Colonic mucosa (tissue), 4 donors: ENCODE results near the gene GNAZ. TPM values are rescaled to one million over a fixed set of nuclear protein-coding genes. Genes with fewer than 3 reads are reported as not detected.

Experiments used
- DNase-seq: peaks from one replicate; pipeline ENCODE4 v3.0.0-alpha.2; 2020
- H3K27ac ChIP-seq: fragments of 200-600 bp; one replicate; pipeline ENCODE4 v1.8.0; 2021
- H3K27me3 ChIP-seq: fragments of 200-600 bp; one replicate; pipeline ENCODE4 v1.8.0; 2021
- H3K36me3 ChIP-seq: fragments of 200-600 bp; one replicate; pipeline ENCODE4 v1.8.0; 2021
- H3K4me1 ChIP-seq: fragments of 200-600 bp; one replicate; pipeline ENCODE4 v1.8.0; 2021; ENCODE audit warnings: mild to moderate bottlenecking
- H3K4me3 ChIP-seq: fragments of 200-600 bp; one replicate; pipeline ENCODE4 v1.8.0; 2021
- H3K9ac ChIP-seq, 2 donors: one replicate each; pipeline ENCODE4 v1.7.0; 2013; ENCODE audit warnings: control low read depth in 2 of 2, low read depth in 2 of 2, low read length in 2 of 2
- H3K9me3 ChIP-seq: fragments of 200-600 bp; one replicate; pipeline ENCODE4 v1.8.0; 2021
- intact Hi-C: fragments of 100-400 bp; cut with DNase I; formaldehyde crosslinking; loops from one replicate; pipeline ENCODE4 v1.14.1; 2022
- total RNA-seq, 2 donors: library from RNA; stranded (reverse); fragmentation: NEBNext Ultra II Directional in 1 of 2; extraction: Animal tissue kit (Norgen Biotek cat#: 25700) in 1 of 2; gene quantifications; one replicate each; pipeline ENCODE4 v1.2.1, GENCODE V29; 2021
- TF ChIP-seq, protein P1 (sequence below): fragments of 200-600 bp; IDR thresholded peaks from one replicate; pipeline ENCODE4 v1.8.0; 2022; ENCODE audit warnings: antibody characterized with exemption, mild to moderate bottlenecking
- donor health status: healthy.
- donor health status: DM: no; HTN: no; CAD: no.
- donor health status: DM: no; HTN: no; CAD: no.

GNAZ gene
- total RNA-seq, 2 donors from 2014 or later: 1.2 to 2.5 TPM

GRCh38 chr22:23053051-23053707, 17.1 kb upstream of the GNAZ start:
- intact Hi-C loops: no loop called here
- DNase-seq: no peak
- no peaks in the 10 kb centered on the region for H3K27me3 ChIP-seq

GRCh38 chr22:23053912-23054530, 16.3 kb upstream of the GNAZ start:
- TF ChIP-seq, protein P1, sequence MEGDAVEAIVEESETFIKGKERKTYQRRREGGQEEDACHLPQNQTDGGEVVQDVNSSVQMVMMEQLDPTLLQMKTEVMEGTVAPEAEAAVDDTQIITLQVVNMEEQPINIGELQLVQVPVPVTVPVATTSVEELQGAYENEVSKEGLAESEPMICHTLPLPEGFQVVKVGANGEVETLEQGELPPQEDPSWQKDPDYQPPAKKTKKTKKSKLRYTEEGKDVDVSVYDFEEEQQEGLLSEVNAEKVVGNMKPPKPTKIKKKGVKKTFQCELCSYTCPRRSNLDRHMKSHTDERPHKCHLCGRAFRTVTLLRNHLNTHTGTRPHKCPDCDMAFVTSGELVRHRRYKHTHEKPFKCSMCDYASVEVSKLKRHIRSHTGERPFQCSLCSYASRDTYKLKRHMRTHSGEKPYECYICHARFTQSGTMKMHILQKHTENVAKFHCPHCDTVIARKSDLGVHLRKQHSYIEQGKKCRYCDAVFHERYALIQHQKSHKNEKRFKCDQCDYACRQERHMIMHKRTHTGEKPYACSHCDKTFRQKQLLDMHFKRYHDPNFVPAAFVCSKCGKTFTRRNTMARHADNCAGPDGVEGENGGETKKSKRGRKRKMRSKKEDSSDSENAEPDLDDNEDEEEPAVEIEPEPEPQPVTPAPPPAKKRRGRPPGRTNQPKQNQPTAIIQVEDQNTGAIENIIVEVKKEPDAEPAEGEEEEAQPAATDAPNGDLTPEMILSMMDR: no peak
- no peaks in the 10 kb centered on the region for H3K4me1 ChIP-seq
- no peaks in the 10 kb centered on the region for H3K36me3 ChIP-seq
- no peaks in the 10 kb centered on the region for H3K9me3 ChIP-seq
- H3K27ac ChIP-seq: no peak overlapping the region
- no peak overlapping the region for H3K9ac ChIP-seq
- H3K27me3 ChIP-seq: no peaks in the 10 kb centered on the region
- DNase-seq: no peak
- H3K4me3 ChIP-seq: no peak overlapping the region
- intact Hi-C loops: no loop called here

More at GRCh38 chr22:23053051-23053707, 17.1 kb upstream of the GNAZ start:
- Histone ChIP-seq H3K9me3 (no peaks in the 10 kb centered on the region), H3K36me3 (no peaks in the 10 kb centered on the region), H3K27ac (no peak overlapping the region), H3K9ac (no peak overlapping the region), H3K4me1 (no peaks in the 10 kb centered on the region), H3K4me3 (no peak overlapping the region)
- TF ChIP-seq, protein P1: no peak

- Histone ChIP-seq H3K36me3 (no peaks in the 10 kb centered on the region), H3K4me1 (no peaks in the 10 kb centered on the region), H3K27me3 (no peaks in the 10 kb centered on the region), H3K9me3 (no peaks in the 10 kb centered on the region), H3K27ac (no peak overlapping the region), H3K9ac (no peak overlapping the region), H3K4me3 (no peak overlapping the region)
- DNase-seq: peak; percentile 15
- TF ChIP-seq, protein P1: no peak
- intact Hi-C loops: no loop called here
Measured at GRCh38 chr22:23054531-23055257, 15.6 kb upstream of the GNAZ start.

- DNase-seq: no peak
- Histone ChIP-seq H3K27ac (no peak overlapping the region), H3K9ac (no peak overlapping the region), H3K9me3 (no peaks in the 10 kb centered on the region), H3K36me3 (no peaks in the 10 kb centered on the region), H3K27me3 (no peaks in the 10 kb centered on the region), H3K4me1 (no peaks in the 10 kb centered on the region), H3K4me3 (no peak overlapping the region)
- intact Hi-C loops: no loop called here
- TF ChIP-seq, protein P1: no peak
Measured at GRCh38 chr22:23055449-23056179, 14.7 kb upstream of the GNAZ start.

DNA sequence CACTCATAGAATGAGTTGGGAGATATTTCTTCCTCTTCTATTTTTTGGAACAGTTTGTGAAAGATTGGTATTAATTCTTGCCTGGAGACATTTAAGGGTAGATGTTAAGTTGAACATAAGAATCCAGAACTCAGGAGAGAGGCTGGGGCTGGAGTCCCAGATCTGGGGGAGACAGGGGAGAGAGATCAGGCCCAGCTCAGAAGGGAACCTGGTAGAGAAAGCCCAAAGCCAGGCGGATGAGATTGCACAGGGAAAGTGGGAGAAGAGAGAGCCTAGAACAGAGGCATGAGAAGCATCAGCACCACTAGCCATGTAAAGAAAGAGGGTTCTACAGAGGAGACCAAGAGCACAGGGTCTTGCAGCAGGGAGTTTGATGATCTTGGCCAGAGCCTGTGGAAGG, 13.0 kb upstream of the GNAZ start:
- DNase-seq: no peak
- H3K27ac ChIP-seq: no peak overlapping the region
- no peaks in the 10 kb centered on the region for H3K27me3 ChIP-seq
- H3K9ac ChIP-seq: no peak overlapping the region
- H3K4me1 ChIP-seq: no peaks in the 10 kb centered on the region
- H3K9me3 ChIP-seq: no peaks in the 10 kb centered on the region
- intact Hi-C loops: no loop called here
- no peaks in the 10 kb centered on the region for H3K36me3 ChIP-seq
- H3K4me3 ChIP-seq: no peak overlapping the region
- TF ChIP-seq, protein P1: no peak
